ENCODE measurements around the gene RNLS. TPM values are rescaled to one million over a fixed set of nuclear protein-coding genes. Genes with fewer than 3 reads are reported as not detected.

The RNLS gene
- total and polyA plus RNA-seq, 2 of the 4 experiments (the other 2 are of a cell fraction) = 4.5 to 7.0 TPM

DNA sequence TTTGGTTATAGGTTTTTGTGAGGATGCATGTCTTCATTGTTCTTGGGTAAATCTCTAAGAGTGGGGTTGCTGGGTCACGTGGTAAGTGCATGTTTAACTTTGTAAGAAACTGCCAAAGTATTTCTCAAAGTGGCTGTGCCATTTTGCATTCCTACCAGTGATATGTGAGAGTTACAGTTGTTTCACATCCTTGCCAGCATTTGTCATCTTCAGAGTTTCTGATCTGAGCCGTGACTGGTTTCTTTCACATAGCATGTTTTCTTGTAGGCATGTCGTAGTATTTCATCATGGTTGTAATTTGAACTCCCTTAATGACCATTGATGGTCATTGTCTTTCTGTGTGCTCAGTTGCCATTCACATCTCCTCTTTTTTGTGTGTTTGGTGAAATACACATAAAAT, 286.0 kb downstream of the RNLS start:
- peaks cover 3% of the 10 kb centered on the region; the same call in 1 of the 2 replicates for H3K4me1 ChIP-seq (ENCODE audit: control insufficient read depth, insufficient read depth, low read length)
- no peak overlapping the region for H3K27ac ChIP-seq (ENCODE audit: insufficient read depth, low read length)
- no peaks in the 10 kb centered on the region for H3K9me1 ChIP-seq (ENCODE audit: insufficient read depth, low read length)
- no peak overlapping the region for H2BK15ac ChIP-seq (ENCODE audit: low read depth, low read length)
- no peak overlapping the region for H3K4me2 ChIP-seq (ENCODE audit: low read depth, low read length)
- H4K20me1 ChIP-seq (ENCODE audit: insufficient read depth, low read length) = no peaks in the 10 kb centered on the region
- no CpG with 5 or more reads among the region's 3 CpGs for WGBS, 2 experiments (ENCODE audit: extremely low coverage in 2 of 2, insufficient read length in 1 of 2)
- no peak for TF ChIP-seq RCOR1 (IDR thresholded peaks at IDR 0.05; ENCODE audit: insufficient replicate concordance, low read length)
- TF ChIP-seq POLR2A (IDR thresholded peaks at IDR 0.05; ENCODE audit: low read depth, low read length) = no peak
- TF ChIP-seq SMC3 (IDR thresholded peaks at IDR 0.05; ENCODE audit: low read depth, low read length) = no peak
- TF ChIP-seq, protein P1, sequence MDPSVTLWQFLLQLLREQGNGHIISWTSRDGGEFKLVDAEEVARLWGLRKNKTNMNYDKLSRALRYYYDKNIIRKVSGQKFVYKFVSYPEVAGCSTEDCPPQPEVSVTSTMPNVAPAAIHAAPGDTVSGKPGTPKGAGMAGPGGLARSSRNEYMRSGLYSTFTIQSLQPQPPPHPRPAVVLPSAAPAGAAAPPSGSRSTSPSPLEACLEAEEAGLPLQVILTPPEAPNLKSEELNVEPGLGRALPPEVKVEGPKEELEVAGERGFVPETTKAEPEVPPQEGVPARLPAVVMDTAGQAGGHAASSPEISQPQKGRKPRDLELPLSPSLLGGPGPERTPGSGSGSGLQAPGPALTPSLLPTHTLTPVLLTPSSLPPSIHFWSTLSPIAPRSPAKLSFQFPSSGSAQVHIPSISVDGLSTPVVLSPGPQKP (IDR thresholded peaks at IDR 0.05; ENCODE audit: borderline replicate concordance, low read depth, low read length) = no peak
- TF ChIP-seq, protein P2, sequence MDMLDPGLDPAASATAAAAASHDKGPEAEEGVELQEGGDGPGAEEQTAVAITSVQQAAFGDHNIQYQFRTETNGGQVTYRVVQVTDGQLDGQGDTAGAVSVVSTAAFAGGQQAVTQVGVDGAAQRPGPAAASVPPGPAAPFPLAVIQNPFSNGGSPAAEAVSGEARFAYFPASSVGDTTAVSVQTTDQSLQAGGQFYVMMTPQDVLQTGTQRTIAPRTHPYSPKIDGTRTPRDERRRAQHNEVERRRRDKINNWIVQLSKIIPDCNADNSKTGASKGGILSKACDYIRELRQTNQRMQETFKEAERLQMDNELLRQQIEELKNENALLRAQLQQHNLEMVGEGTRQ (IDR thresholded peaks at IDR 0.05; ENCODE audit: low read depth, low read length) = no peak
- TF ChIP-seq CEBPB (IDR thresholded peaks at IDR 0.05; ENCODE audit: low read depth, low read length) = no peak
- TF ChIP-seq BHLHE40 (IDR thresholded peaks at IDR 0.05; ENCODE audit: low read depth, low read length) = no peak
- TF ChIP-seq NFE2L2 (IDR thresholded peaks at IDR 0.05; ENCODE audit: low read depth, low read length) = no peak
- no peak for TF ChIP-seq RAD21 (IDR thresholded peaks at IDR 0.05; ENCODE audit: low read length)
- no peak for TF ChIP-seq MAZ (IDR thresholded peaks at IDR 0.05; ENCODE audit: borderline replicate concordance, low read depth, low read length)
- TF ChIP-seq RFX5 (IDR thresholded peaks at IDR 0.05; ENCODE audit: low read depth, low read length) = no peak
- TF ChIP-seq, protein P3, sequence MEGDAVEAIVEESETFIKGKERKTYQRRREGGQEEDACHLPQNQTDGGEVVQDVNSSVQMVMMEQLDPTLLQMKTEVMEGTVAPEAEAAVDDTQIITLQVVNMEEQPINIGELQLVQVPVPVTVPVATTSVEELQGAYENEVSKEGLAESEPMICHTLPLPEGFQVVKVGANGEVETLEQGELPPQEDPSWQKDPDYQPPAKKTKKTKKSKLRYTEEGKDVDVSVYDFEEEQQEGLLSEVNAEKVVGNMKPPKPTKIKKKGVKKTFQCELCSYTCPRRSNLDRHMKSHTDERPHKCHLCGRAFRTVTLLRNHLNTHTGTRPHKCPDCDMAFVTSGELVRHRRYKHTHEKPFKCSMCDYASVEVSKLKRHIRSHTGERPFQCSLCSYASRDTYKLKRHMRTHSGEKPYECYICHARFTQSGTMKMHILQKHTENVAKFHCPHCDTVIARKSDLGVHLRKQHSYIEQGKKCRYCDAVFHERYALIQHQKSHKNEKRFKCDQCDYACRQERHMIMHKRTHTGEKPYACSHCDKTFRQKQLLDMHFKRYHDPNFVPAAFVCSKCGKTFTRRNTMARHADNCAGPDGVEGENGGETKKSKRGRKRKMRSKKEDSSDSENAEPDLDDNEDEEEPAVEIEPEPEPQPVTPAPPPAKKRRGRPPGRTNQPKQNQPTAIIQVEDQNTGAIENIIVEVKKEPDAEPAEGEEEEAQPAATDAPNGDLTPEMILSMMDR (conservative IDR thresholded peaks at IDR 0.05; ENCODE audit: low read depth, low read length) = no peak
- TF ChIP-seq FOS (IDR thresholded peaks at IDR 0.05; ENCODE audit: low read depth, low read length) = no peak
- TF ChIP-seq CHD1 (IDR thresholded peaks at IDR 0.05; ENCODE audit: low read depth, low read length) = no peak
- TF ChIP-seq MXI1 (IDR thresholded peaks at IDR 0.05; ENCODE audit: borderline replicate concordance, low read depth, low read length) = no peak
- no peak for TF ChIP-seq MAFK (IDR thresholded peaks at IDR 0.05; ENCODE audit: low read depth, low read length)
- H3K27me3 ChIP-seq (ENCODE audit: control insufficient read depth, insufficient read depth, low read length) = no peaks in the 10 kb centered on the region
- no peak overlapping the region for H3K4ac ChIP-seq (ENCODE audit: low read depth, low read length)
- in situ Hi-C loops (cut with MboI; ENCODE audit: low sequenced_read_pairs) (no loop called here), dilution Hi-C loops (cut with HindIII; ENCODE audit: low sequenced_read_pairs, unreplicated experiment) (no loop called here), intact Hi-C loops (cut with micrococcal nuclease) (no loop called here)
- H4K8ac ChIP-seq (ENCODE audit: low read depth in 2 of 2, low read length in 2 of 2) = no peak overlapping the region
- H3K18ac ChIP-seq (ENCODE audit: low read depth, low read length) = no peak overlapping the region
- H2BK5ac ChIP-seq (ENCODE audit: low read depth, low read length, poor library complexity, severe bottlenecking) = no peak overlapping the region
- no peak overlapping the region for H2AK5ac ChIP-seq (ENCODE audit: low read depth, low read length)
- H3K56ac ChIP-seq (ENCODE audit: extremely low read depth, insufficient read depth, low read length) = no peak overlapping the region
- no peak overlapping the region for H4K5ac ChIP-seq (ENCODE audit: low read depth, low read length)
- POLR2A ChIA-PET (ENCODE audit: unreplicated experiment) = no interaction called here
- BruUV-seq (replicated peaks) = no TSS peak
- no peak overlapping the region for H3K9ac ChIP-seq (ENCODE audit: low read depth, low read length)
- H4K91ac ChIP-seq (ENCODE audit: insufficient read depth, low read depth, low read length) = no peak overlapping the region
- H2AK9ac ChIP-seq (replicated peaks; ENCODE audit: low read depth, low read length, poor library complexity) = no peak overlapping the region
- no peak overlapping the region for H2BK120ac ChIP-seq (ENCODE audit: low read depth, low read length)
- H2BK20ac ChIP-seq (ENCODE audit: low read depth, low read length) = no peak overlapping the region
- H2AFZ ChIP-seq (replicated peaks; ENCODE audit: low read length, poor library complexity) = no peak overlapping the region
- no peak overlapping the region for H3K14ac ChIP-seq (replicated peaks; ENCODE audit: low read depth, low read length)
- H3K23ac ChIP-seq (ENCODE audit: low read depth, low read length) = no peak overlapping the region
- peak; percentile 4 for DNase-seq
- H3K36me3 ChIP-seq (ENCODE audit: control insufficient read depth, insufficient read depth, low read length) = no peaks in the 10 kb centered on the region
- no peak for ATAC-seq (ENCODE audit: low read depth)
- H3K79me1 ChIP-seq (ENCODE audit: low read depth in 1 of 2, low read length in 2 of 2) = no peaks in the 10 kb centered on the region
- no peak overlapping the region for H3K4me3 ChIP-seq (ENCODE audit: insufficient read depth, low read depth, low read length)
- no peaks in the 10 kb centered on the region for H3K9me3 ChIP-seq (ENCODE audit: control insufficient read depth, insufficient read depth, low read length)
- CTCF ChIA-PET = no interaction called here

Data from IMR-90 (cell line).